Stimulated activated CD4-positive, alpha-beta T cell treated with anti-CD3 and anti-CD28 coated beads, TNF-alpha, amount 100 ng/mL, for 48 hours (primary cell): Measurements from ENCODE around the gene ANO6.

Experiments used
- DNase-seq, 3 donors: peaks; one replicate each; pipeline ENCODE4 v3.0.0-alpha.2; 2020; ENCODE audit warnings: low read depth in 3 of 3

ANO6 gene

GRCh38 chr12:45398552-45398951, 182.7 kb downstream of the ANO6 start:
- no peak for DNase-seq

GRCh38 chr12:45400991-45401390, 185.1 kb downstream of the ANO6 start:
- no peak for DNase-seq

- no peak for DNase-seq
Measured at GRCh38 chr12:45402288-45402687, 186.4 kb downstream of the ANO6 start.

GRCh38 chr12:45406988-45407850, 191.3 kb downstream of the ANO6 start:
- DNase-seq, result no peak

GRCh38 chr12:45407981-45408728, 192.3 kb downstream of the ANO6 start:
- no peak for DNase-seq

- DNase-seq, result no peak
Measured at GRCh38 chr12:45408729-45409114, 192.8 kb downstream of the ANO6 start.

- DNase-seq, result no peak
Measured at GRCh38 chr12:45409966-45410365, 194.1 kb downstream of the ANO6 start.

- DNase-seq, result no peak
Measured at GRCh38 chr12:45411626-45412025, 195.7 kb downstream of the ANO6 start.

GRCh38 chr12:45415393-45415817, 199.5 kb downstream of the ANO6 start:
- DNase-seq, result peak; percentile 8 to 20 (median 16)

- DNase-seq, result no peak
Measured at GRCh38 chr12:45416126-45416525, 200.2 kb downstream of the ANO6 start.

GRCh38 chr12:45418520-45418919, 202.6 kb downstream of the ANO6 start:
- no peak for DNase-seq

GRCh38 chr12:45419317-45419814, 203.5 kb downstream of the ANO6 start:
- DNase-seq, result no peak

GRCh38 chr12:45421736-45422135, 205.8 kb downstream of the ANO6 start:
- DNase-seq, result no peak

- DNase-seq, result no peak
Measured at GRCh38 chr12:45423931-45424330, 208.0 kb downstream of the ANO6 start.

GRCh38 chr12:45425426-45425825, 209.5 kb downstream of the ANO6 start:
- no peak for DNase-seq

GRCh38 chr12:45426294-45426693, 210.4 kb downstream of the ANO6 start:
- DNase-seq, result no peak

GRCh38 chr12:45427042-45427441, 211.1 kb downstream of the ANO6 start:
- DNase-seq, result no peak

GRCh38 chr12:45429831-45430230, 213.9 kb downstream of the ANO6 start:
- no peak for DNase-seq

- no peak for DNase-seq
Measured at GRCh38 chr12:45431126-45431525, 215.2 kb downstream of the ANO6 start.

GRCh38 chr12:45432710-45433109, 216.8 kb downstream of the ANO6 start:
- DNase-seq, result no peak

GRCh38 chr12:45433441-45433868, 217.6 kb downstream of the ANO6 start:
- no peak for DNase-seq

GRCh38 chr12:45434094-45434493, 218.2 kb downstream of the ANO6 start:
- DNase-seq, result no peak
